ENCODE measurements around the gene CARS2. TPM values are rescaled to one million over a fixed set of nuclear protein-coding genes. Genes with fewer than 3 reads are reported as not detected.

The CARS2 gene
- total RNA-seq, 2 experiments from 2014 or later: 45.0 to 47.3 TPM

DNA sequence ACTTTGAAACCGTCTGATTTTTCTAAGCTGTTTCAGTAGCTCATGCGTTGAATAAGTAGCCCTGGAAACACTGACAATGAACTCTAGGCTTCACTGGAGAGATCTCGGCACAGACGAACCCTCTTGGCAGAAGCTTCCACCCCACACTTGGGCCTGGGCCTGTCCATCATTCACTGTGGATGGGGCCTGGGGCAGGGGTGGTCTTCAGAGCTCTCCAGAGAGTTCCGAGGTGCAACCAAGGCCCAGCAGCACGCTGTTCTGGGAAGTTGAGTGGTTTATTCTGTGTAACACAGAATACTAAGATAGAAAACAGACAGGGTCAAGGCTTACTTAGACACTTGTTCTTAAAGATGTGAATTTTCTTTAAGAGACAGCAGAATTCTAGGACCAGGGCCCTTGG lies 68.6 kb downstream of the CARS2 start:
- BruUV-seq (replicated peaks): no TSS peak
- Histone ChIP-seq H3K9me2 (ENCODE audit: insufficient read depth, low read length) (no peaks in the 10 kb centered on the region), H3K27ac (ENCODE audit: low read depth, low read length, poor library complexity, severe bottlenecking) (no peak overlapping the region), H4K20me1 (ENCODE audit: insufficient read depth, low read length) (no peaks in the 10 kb centered on the region), H3K36me3 (ENCODE audit: insufficient read depth, low read length) (peaks cover 32% of the 10 kb centered on the region; the same call in 1 of the 2 replicates), H3K9me3 (ENCODE audit: low read length) (no peaks in the 10 kb centered on the region), H3K79me2 (ENCODE audit: insufficient read depth, low read depth, low read length) (no peaks in the 10 kb centered on the region), H3K4me1 (ENCODE audit: insufficient read depth, low read length, poor library complexity, severe bottlenecking) (no peaks in the 10 kb centered on the region), H3K4me2 (ENCODE audit: low read length) (no peak overlapping the region), H3K4me3 (ENCODE audit: low read depth, low read length, poor library complexity, severe bottlenecking) (no peak overlapping the region), H2AFZ (ENCODE audit: low read length) (no peak overlapping the region)
- CTCF ChIA-PET (ENCODE audit: unreplicated experiment): no interaction called here
- no peak for TF ChIP-seq EZH2phosphoT487 (IDR thresholded peaks at IDR 0.05; ENCODE audit: borderline replicate concordance, low read depth, low read length)
- TF ChIP-seq, protein P1, sequence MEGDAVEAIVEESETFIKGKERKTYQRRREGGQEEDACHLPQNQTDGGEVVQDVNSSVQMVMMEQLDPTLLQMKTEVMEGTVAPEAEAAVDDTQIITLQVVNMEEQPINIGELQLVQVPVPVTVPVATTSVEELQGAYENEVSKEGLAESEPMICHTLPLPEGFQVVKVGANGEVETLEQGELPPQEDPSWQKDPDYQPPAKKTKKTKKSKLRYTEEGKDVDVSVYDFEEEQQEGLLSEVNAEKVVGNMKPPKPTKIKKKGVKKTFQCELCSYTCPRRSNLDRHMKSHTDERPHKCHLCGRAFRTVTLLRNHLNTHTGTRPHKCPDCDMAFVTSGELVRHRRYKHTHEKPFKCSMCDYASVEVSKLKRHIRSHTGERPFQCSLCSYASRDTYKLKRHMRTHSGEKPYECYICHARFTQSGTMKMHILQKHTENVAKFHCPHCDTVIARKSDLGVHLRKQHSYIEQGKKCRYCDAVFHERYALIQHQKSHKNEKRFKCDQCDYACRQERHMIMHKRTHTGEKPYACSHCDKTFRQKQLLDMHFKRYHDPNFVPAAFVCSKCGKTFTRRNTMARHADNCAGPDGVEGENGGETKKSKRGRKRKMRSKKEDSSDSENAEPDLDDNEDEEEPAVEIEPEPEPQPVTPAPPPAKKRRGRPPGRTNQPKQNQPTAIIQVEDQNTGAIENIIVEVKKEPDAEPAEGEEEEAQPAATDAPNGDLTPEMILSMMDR (conservative IDR thresholded peaks at IDR 0.05; ENCODE audit: low read length): no peak
- POLR2A ChIA-PET: interaction anchor here (0.7 kb wide), 1 partner anchor 17 kb away, joined by 5 read pairs; no protein-coding TSS in a partner anchor
- no peak for DNase-seq (ENCODE audit: low spot score)
- intact Hi-C loops (cut with micrococcal nuclease; ENCODE audit: unreplicated experiment): no loop called here

DNA sequence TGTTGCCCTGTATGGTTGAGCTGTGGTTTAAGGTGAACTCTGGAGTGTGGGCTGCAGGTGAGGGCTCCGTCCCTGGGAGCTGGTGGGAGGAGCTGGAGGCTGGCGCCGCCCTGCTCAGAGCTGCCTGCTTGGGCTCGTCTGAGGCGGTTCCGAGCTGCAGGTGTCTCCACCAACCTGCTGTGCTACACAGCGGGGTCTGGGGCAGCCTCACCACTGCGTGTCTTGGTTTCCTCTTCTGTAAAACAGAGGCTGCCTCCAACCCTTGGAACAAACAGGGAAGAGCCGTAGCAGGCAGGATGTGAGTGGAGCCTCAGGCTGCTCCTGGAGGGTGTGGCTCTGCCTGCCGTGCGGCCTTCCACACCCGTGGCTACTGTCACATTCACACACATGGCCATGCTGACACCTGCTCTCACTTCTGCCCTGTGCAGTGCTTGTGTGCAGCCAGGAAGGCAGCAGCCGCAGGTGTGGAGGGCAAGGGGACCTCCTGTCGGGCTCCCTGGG lies 69.2 kb downstream of the CARS2 start:
- H3K4me2 ChIP-seq (ENCODE audit: low read length): no peak overlapping the region
- H2AFZ ChIP-seq (ENCODE audit: low read length): no peak overlapping the region
- no peaks in the 10 kb centered on the region for H3K4me1 ChIP-seq (ENCODE audit: insufficient read depth, low read length, poor library complexity, severe bottlenecking)
- no peak for DNase-seq (ENCODE audit: low spot score)
- no peak overlapping the region for H3K27ac ChIP-seq (ENCODE audit: low read depth, low read length, poor library complexity, severe bottlenecking)
- TF ChIP-seq EZH2phosphoT487 (IDR thresholded peaks at IDR 0.05; ENCODE audit: borderline replicate concordance, low read depth, low read length): no peak
- TF ChIP-seq, protein P1 (conservative IDR thresholded peaks at IDR 0.05; ENCODE audit: low read length): no peak
- H3K4me3 ChIP-seq (ENCODE audit: low read depth, low read length, poor library complexity, severe bottlenecking): no peak overlapping the region
- ChIA-PET CTCF (ENCODE audit: unreplicated experiment) (interaction anchor here (0.6 kb wide), 1 partner anchor 301 kb away, joined by 3 read pairs; no protein-coding TSS in a partner anchor), POLR2A (interaction anchor here (0.7 kb wide), 1 partner anchor 16 kb away, joined by 5 read pairs; no protein-coding TSS in a partner anchor)
- H3K36me3 ChIP-seq (ENCODE audit: insufficient read depth, low read length): peaks cover 32% of the 10 kb centered on the region; the same call in 1 of the 2 replicates
- intact Hi-C loops (cut with micrococcal nuclease; ENCODE audit: unreplicated experiment): no loop called here
- H4K20me1 ChIP-seq (ENCODE audit: insufficient read depth, low read length): no peaks in the 10 kb centered on the region
- no peaks in the 10 kb centered on the region for H3K9me3 ChIP-seq (ENCODE audit: low read length)
- BruUV-seq (replicated peaks): no TSS peak
- no peaks in the 10 kb centered on the region for H3K9me2 ChIP-seq (ENCODE audit: insufficient read depth, low read length)
- H3K79me2 ChIP-seq (ENCODE audit: insufficient read depth, low read depth, low read length): no peaks in the 10 kb centered on the region

DNA sequence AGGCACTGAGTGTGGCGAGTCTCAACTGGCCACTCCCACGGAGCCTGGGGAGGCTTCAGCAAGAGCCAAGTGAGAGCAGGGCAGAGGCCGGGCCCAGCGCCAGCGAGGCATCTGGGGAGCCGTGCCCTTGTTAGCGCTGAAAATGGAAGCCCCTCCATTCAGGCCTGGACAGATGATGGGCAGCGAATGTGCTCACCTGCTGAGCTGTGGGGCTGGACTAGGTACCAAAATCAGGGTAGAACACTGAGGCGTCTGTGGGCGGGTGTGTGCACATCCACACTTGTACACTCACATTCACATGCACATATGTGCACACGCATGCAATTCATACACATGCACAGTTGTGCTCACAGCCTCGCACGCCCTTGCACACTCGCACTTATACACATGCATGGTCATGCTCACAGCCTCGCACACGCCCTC lies 69.9 kb downstream of the CARS2 start:
- Histone ChIP-seq H3K36me3 (ENCODE audit: insufficient read depth, low read length) (peaks cover 39% of the 10 kb centered on the region; the same call in 1 of the 2 replicates), H4K20me1 (ENCODE audit: insufficient read depth, low read length) (no peaks in the 10 kb centered on the region)
- POLR2A ChIA-PET: no interaction called here

More for the DNA sequence above, 69.9 kb downstream of the CARS2 start:
- DNase-seq (ENCODE audit: low spot score): no peak
- no peak overlapping the region for H3K4me2 ChIP-seq (ENCODE audit: low read length)
- H3K27ac ChIP-seq (ENCODE audit: low read depth, low read length, poor library complexity, severe bottlenecking): no peak overlapping the region
- no peak overlapping the region for H3K4me3 ChIP-seq (ENCODE audit: low read depth, low read length, poor library complexity, severe bottlenecking)
- no TSS peak for BruUV-seq (replicated peaks)
- H3K4me1 ChIP-seq (ENCODE audit: insufficient read depth, low read length, poor library complexity, severe bottlenecking): no peaks in the 10 kb centered on the region
- intact Hi-C loops (cut with micrococcal nuclease; ENCODE audit: unreplicated experiment): no loop called here
- TF ChIP-seq, protein P1 (conservative IDR thresholded peaks at IDR 0.05; ENCODE audit: low read length): no peak
- TF ChIP-seq EZH2phosphoT487 (IDR thresholded peaks at IDR 0.05; ENCODE audit: borderline replicate concordance, low read depth, low read length): no peak
- H3K79me2 ChIP-seq (ENCODE audit: insufficient read depth, low read depth, low read length): no peaks in the 10 kb centered on the region
- no peaks in the 10 kb centered on the region for H3K9me2 ChIP-seq (ENCODE audit: insufficient read depth, low read length)
- CTCF ChIA-PET (ENCODE audit: unreplicated experiment): interaction anchor here (0.6 kb wide), 1 partner anchor 302 kb away, joined by 3 read pairs; no protein-coding TSS in a partner anchor
- H2AFZ ChIP-seq (ENCODE audit: low read length): no peak overlapping the region
- no peaks in the 10 kb centered on the region for H3K9me3 ChIP-seq (ENCODE audit: low read length)

Measured in OCI-LY7 (cell line).